Keratinocyte (primary cell): ENCODE results near the gene NTSR1. TPM values are rescaled to one million over a fixed set of nuclear protein-coding genes. Genes with fewer than 3 reads are reported as not detected.

ENCODE experiments used
- DNase-seq: peaks from one replicate; pipeline ENCODE4 v3.0.0-alpha.2; 2011; ENCODE audit warnings: low read depth, missing footprints, low spot score
- FAIRE-seq: peaks from 2 replicates; lab custom pipeline; 2011; peaks lifted over from hg19 to GRCh38; lab: Jason Lieb, UNC
- H2AFZ ChIP-seq: 2 replicates; pipeline ENCODE4 v1.6.0; 2012; ENCODE audit warnings: low read length, control low read depth, inconsistent platforms; ENCODE audit not compliant: control insufficient read depth
- H3K27ac ChIP-seq: 2 replicates; pipeline ENCODE4 v1.5.1; 2011; ENCODE audit warnings: low read length; ENCODE audit not compliant: control insufficient read depth, insufficient read depth
- H3K27me3 ChIP-seq: 3 replicates; pipeline ENCODE4 v1.6.0; 2011; ENCODE audit warnings: low read length; ENCODE audit not compliant: control insufficient read depth, insufficient read depth; ENCODE audit errors: extremely low read depth
- H3K36me3 ChIP-seq, 2 experiments: 2 replicates in 1 of 2; 3 replicates in 1 of 2; pipeline ENCODE4 v1.5.1; 2011; ENCODE audit warnings: low read length in 2 of 2, mild to moderate bottlenecking in 1 of 2; ENCODE audit not compliant: control insufficient read depth in 2 of 2, insufficient read depth in 2 of 2; ENCODE audit errors: extremely low read depth in 1 of 2
- H3K4me1 ChIP-seq: 3 replicates; pipeline ENCODE4 v1.5.1; 2011; ENCODE audit warnings: low read length; ENCODE audit not compliant: control insufficient read depth, insufficient read depth; ENCODE audit errors: extremely low read depth
- H3K4me2 ChIP-seq: 3 replicates; pipeline ENCODE4 v1.6.0; 2011; ENCODE audit warnings: low read depth, low read length; ENCODE audit not compliant: control insufficient read depth, insufficient read depth; ENCODE audit errors: extremely low read depth
- H3K4me3 ChIP-seq, 3 experiments: fragments of 200-600 bp in 1 of 3; sonication (generic) in 1 of 3; 2 replicates in 2 of 3; 3 replicates in 1 of 3; pipeline ENCODE4 v1.5.1; 2011 to 2016; ENCODE audit warnings: low read length in 3 of 3, mild to moderate bottlenecking in 3 of 3, control low read depth in 2 of 3, inconsistent platforms in 1 of 3, low read depth in 1 of 3, mixed read lengths in 1 of 3, mixed run types in 1 of 3, moderate library complexity in 1 of 3; ENCODE audit not compliant: control insufficient read depth in 2 of 3, insufficient read depth in 2 of 3; ENCODE audit errors: extremely low read depth in 1 of 3
- H3K79me2 ChIP-seq: 2 replicates; pipeline ENCODE4 v1.6.0; 2012; ENCODE audit warnings: low read length; ENCODE audit not compliant: control insufficient read depth, insufficient read depth
- H3K9ac ChIP-seq: 3 replicates; pipeline ENCODE4 v1.6.0; 2011; ENCODE audit warnings: low read length; ENCODE audit not compliant: control insufficient read depth, insufficient read depth; ENCODE audit errors: extremely low read depth
- H3K9me1 ChIP-seq: 3 replicates; pipeline ENCODE4 v1.6.0; 2011; ENCODE audit warnings: low read length; ENCODE audit not compliant: control insufficient read depth, insufficient read depth; ENCODE audit errors: extremely low read depth
- H3K9me3 ChIP-seq: 2 replicates; pipeline ENCODE4 v1.5.1; 2012; ENCODE audit warnings: low read depth, low read length; ENCODE audit not compliant: control insufficient read depth
- H4K20me1 ChIP-seq: 3 replicates; pipeline ENCODE4 v1.6.0; 2011; ENCODE audit warnings: low read length; ENCODE audit not compliant: control insufficient read depth, insufficient read depth; ENCODE audit errors: extremely low read depth
- CTCF ChIP-seq, 3 experiments: IDR thresholded peaks in 1 of 3; conservative IDR thresholded peaks in 1 of 3; optimal IDR thresholded peaks in 1 of 3; 2 replicates in 2 of 3; 3 replicates in 1 of 3; pipeline versions ENCODE3 to v1.5.1; 2011; ENCODE audit warnings: low read length in 3 of 3, mild to moderate bottlenecking in 3 of 3, moderate library complexity in 2 of 3, control low read depth in 1 of 3, inconsistent platforms in 1 of 3; ENCODE audit not compliant: insufficient read depth in 2 of 3; ENCODE audit errors: extremely low read depth in 1 of 3
- EZH2 ChIP-seq: IDR thresholded peaks from one replicate; pipeline ENCODE4 v1.6.1; 2012; ENCODE audit warnings: inconsistent platforms, mild to moderate bottlenecking, low read length, moderate library complexity
- dilution Hi-C: fragments of 300-500 bp; cut with MboI; formaldehyde crosslinking; loops from one replicate; pipeline ENCODE4 v1.7.0; 2020; ENCODE audit warnings: low sequenced_read_pairs; ENCODE audit not compliant: extremely low pct_ligation_motif_present
- polyA plus RNA-seq, 5 experiments: library from polyadenylated mRNA; depleted of rRNA in 3 of 5; stranded (reverse) in 3 of 5; stranded (forward) in 1 of 5; unstranded in 1 of 5; fragments of >200 nt; gene quantifications; 1 replicate in 1 of 5; 2 replicates in 3 of 5; 3 replicates in 1 of 5; pipeline versions ENCODE4 v1.2.1 to v1.2.3, GENCODE V29; 2011 to 2012; ENCODE audit warnings: missing spikeins in 2 of 5, low read depth in 1 of 5, low replicate concordance in 1 of 5

The NTSR1 gene
- polyA plus RNA-seq, 1 donor (not counting 4 experiments of a cell fraction or from before 2014, with no cell fraction given): 0.55 TPM

GRCh38 chr20:62705627-62706026 lies 3.0 kb upstream of the NTSR1 start:
- Histone ChIP-seq H3K9me3 (no peaks in the 10 kb centered on the region), H2AFZ (no peak overlapping the region), H4K20me1 (no peaks in the 10 kb centered on the region), H3K4me2 (peak overlapping the region; percentile 55), H3K9ac (no peak overlapping the region), H3K4me1 (peaks cover 50% of the 10 kb centered on the region), H3K9me1 (no peaks in the 10 kb centered on the region), H3K27me3 (peaks cover 34% of the 10 kb centered on the region), H3K79me2 (peaks cover 3% of the 10 kb centered on the region), H3K4me3 (no peak overlapping the region), H3K27ac (no peak overlapping the region), H3K36me3 (no peaks in the 10 kb centered on the region)
- no peak for TF ChIP-seq EZH2
- no peak for TF ChIP-seq CTCF (optimal IDR thresholded peaks at IDR 0.05 in 1 of 3, IDR thresholded peaks at IDR 0.05 in 1 of 3, conservative IDR thresholded peaks at IDR 0.05 in 1 of 3; ENCODE audit: extremely low read depth in 1 of 3, insufficient read depth in 2 of 3, low read length in 3 of 3)
- FAIRE-seq (no peak), DNase-seq (no peak)
- dilution Hi-C loops: no loop called here

GRCh38 chr20:62706344-62706743 lies 2.3 kb upstream of the NTSR1 start:
- Histone ChIP-seq H2AFZ (no peak overlapping the region), H3K4me1 (peaks cover 56% of the 10 kb centered on the region), H3K27ac (no peak overlapping the region), H4K20me1 (no peaks in the 10 kb centered on the region), H3K9ac (no peak overlapping the region), H3K4me3 (no peak overlapping the region), H3K27me3 (peaks cover 39% of the 10 kb centered on the region), H3K4me2 (no peak overlapping the region), H3K79me2 (peaks cover 3% of the 10 kb centered on the region), H3K9me1 (no peaks in the 10 kb centered on the region), H3K9me3 (no peaks in the 10 kb centered on the region), H3K36me3 (no peaks in the 10 kb centered on the region)
- no peak for TF ChIP-seq CTCF (optimal IDR thresholded peaks at IDR 0.05 in 1 of 3, IDR thresholded peaks at IDR 0.05 in 1 of 3, conservative IDR thresholded peaks at IDR 0.05 in 1 of 3; ENCODE audit: extremely low read depth in 1 of 3, insufficient read depth in 2 of 3, low read length in 3 of 3)
- TF ChIP-seq EZH2: no peak
- no peak for DNase-seq
- no peak for FAIRE-seq
- dilution Hi-C loops: no loop called here
